ENCODE data around the gene NPY4R2.
"Not testable (repeated sequence)": the region's sequence is repeated elsewhere in the genome, so short reads cannot be mapped to it uniquely, and the experiment has no call there.

NPY4R2 gene

DNA sequence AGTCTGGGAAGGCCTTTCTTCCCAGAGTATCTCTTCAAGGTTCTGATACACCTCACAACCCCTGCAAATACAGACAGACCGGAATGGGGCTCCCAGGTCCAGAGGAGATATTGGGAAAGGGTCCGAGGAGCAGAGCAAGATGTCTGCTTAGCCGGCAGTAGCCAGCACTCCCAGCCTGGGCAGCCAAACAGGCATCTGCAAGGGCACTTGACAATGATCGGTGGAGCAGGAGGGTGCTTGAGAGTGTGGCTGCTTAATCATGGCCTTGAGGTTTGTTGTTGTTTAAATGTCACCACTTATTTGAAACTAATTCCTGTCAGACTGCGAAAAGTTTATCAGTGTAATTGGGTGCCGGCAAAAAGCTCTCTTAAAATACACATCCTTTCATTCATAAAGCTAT is 15.0 kb downstream of the NPY4R2 start:
- DNase-seq (ENCODE audit: low read depth) = not testable (repeated sequence)

DNA sequence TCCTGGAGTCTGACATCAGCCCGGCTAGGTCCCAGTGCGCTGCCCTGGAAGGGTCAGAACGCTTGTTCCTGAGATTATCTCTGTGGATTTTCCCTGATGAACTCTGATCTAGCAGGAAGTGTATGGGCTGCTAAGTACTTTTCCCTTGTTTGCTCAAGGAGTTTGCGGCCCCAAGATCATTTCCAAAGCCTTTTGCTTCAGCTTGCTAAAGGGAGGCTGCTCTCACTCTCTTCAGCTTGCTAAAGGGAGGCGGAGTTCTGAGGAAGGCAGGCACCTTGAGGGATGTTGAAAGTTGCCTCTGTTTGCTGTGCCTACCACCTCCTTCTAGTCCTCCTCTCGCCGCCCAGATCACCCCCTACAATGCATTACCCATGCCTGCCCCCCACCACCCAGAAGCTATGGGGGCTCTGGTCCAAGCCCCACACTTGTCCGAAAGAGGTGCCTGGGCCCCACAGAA is 18.3 kb downstream of the NPY4R2 start:
- not testable (repeated sequence) for DNase-seq (ENCODE audit: low read depth)

DNA sequence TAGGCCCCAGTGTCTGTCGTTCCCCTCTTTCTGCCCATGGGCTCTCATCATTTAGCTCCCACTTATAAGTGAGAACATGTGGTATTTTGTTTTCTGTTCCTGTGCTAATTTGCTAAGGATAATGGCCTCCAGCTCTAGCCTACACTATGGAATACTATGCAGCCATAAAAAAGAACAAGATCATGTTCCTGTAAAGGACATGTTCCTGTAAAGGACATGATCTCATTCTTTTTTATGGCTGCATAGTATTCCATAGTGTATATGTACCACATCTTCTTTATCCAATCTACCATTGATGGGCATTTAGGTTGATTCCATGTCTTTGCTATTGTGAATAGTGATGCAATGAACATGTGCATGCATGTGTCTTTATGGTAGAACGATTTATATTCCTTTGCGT is 19.2 kb downstream of the NPY4R2 start:
- not testable (repeated sequence) for DNase-seq (ENCODE audit: low read depth)

DNA sequence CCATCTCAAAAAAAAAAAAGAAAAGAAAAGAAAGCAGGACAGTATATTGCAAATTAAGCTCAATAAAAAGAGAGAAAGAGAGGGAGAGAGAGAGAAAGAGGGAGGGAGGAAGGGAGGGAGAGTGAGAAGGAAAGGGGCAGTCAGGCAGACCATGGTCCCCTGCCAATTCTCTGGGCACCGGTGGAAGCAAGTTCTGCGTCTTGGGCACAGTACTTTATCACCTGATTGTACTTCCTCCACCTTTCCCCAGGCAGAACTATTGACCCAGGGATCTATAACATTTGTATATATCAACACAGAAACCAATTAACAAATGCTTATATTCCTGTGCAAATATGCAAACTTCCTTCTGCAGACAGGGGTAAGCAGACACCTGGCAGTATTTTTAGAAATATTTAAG is 22.4 kb downstream of the NPY4R2 start:
- not testable (repeated sequence) for DNase-seq (ENCODE audit: low read depth)

DNA sequence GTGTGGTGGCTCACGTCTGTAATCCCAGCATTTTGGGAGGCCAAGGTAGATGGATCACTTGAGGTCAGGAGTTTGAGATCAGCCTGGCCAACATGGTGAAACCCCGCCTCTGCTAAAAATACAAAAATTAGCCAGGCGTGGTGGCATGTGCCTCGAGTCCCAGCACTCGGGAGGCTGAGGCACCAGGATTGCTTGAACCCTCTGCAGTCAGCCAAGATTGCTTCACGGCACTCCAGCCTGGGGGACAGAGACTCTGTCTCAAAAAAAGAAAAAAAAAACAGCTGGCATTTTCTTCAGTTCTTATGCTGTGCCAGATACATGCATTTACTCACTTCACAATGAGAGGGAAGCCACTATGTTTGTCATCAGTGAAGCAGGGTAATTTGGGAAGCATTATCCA is 22.9 kb downstream of the NPY4R2 start:
- DNase-seq (ENCODE audit: low read depth) = not testable (repeated sequence)

DNA sequence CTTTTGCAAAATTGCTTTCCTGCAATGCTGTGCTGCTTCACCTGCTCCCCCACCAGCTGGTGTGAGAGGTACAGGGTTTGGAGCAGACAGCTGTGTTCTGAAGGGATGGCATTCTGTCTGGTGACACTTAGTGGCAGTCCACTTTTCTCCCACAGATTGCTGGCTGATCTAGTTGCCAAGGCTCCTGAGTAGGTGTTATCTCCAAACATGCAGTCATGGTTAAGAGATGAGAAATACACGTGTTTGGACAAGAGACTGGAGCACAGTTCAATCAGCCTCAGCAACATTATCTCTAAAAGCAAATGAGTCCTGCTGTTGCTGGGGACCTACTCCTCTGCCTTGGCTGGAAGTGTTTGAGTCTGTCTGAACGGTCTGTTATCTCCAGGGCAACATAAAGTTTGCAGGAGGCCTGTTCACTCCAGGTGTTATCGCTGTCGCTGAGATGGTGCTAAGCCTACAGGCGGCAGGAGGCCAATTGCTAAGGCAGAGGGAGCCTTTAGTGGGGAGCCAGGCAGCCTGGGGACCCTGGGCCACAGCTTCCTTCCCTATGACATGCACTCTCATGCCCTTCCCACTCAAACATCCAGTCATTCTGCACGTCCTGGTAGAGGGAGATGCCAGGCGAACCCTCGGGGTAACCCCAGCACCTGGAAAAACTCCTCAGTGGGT is 24.0 kb downstream of the NPY4R2 start:
- DNase-seq (ENCODE audit: low read depth) = not testable (repeated sequence)

DNA sequence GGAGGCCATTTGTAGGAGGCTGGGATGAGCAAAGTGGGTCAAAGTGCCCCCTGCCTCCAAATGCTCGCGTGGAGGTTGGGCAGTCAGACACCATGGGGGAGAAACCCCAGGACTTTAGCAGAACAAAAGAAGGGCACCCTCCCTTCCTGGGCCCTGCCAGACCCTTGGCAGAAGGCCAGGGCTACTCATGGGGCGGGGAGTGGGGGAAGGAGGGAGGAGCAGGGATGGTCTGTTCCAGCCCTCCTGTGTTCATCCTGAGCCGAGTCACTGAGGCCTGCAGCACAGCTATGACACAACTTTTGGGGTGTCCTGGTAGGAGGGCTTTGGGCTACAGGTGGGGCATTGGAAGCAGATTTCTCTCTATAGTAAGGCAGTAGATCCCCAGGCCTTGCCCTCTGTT is 24.9 kb downstream of the NPY4R2 start:
- not testable (repeated sequence) for DNase-seq (ENCODE audit: low read depth)

DNA sequence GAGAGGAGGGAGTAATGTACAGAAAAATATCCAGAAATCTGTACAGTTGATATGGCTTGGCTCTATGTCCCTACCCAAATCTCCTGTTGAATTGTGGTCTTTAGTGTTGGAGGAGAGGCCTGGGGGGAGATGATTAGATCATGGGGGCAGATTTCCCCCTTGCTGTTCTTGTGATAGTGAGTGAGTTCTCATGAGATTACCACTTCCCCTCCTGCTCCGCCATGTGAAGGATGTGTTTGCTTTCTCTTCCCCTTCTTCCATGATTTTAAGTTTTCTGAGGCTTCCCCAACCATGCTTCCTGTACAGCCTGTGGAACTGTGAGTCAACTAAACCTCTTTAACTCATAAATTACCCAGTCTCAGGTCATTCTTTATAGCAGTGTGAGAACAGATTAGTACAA is 29.0 kb downstream of the NPY4R2 start:
- DNase-seq (ENCODE audit: low read depth) = not testable (repeated sequence)

DNA sequence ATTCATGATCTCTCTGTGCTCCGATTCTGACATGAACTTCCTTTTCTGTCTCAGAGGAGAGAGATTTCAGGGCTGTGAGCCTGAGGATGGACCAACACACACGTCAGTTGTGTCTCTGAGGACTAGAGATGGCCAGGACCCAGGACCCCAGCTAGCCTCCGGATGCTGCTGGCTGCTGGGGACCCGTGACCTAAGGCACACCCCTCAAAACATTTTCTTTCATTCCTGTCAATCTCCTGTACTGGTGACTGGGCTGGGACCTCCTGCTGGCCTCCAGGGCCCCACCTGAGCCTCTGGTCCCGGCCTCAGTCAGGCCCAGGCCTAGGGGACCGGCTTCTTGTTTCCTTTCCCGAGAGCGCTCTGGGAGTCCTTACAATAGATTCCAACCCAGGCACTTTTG is 38.7 kb downstream of the NPY4R2 start:
- DNase-seq (ENCODE audit: low read depth) = not testable (repeated sequence)

DNA sequence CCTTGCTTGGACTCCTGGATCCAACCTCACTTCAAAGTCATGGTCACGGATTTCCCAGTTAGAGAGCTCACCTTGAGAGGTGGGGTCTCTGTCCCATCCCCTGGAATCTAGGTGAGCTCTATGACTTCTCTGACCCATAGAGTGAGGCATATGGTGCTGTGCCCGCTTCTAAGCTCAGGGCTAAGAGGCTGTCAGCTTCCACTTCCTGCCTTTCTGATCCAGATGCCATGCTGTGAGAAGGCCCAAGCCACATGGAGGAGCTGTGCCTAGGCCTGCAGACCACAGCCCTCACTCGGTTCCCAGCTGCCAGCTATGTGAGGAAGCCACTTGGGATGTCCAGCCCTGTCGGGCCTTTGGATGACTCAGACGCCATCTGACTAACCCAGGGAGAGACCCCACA is 41.2 kb downstream of the NPY4R2 start:
- not testable (repeated sequence) for DNase-seq (ENCODE audit: low read depth)

DNA sequence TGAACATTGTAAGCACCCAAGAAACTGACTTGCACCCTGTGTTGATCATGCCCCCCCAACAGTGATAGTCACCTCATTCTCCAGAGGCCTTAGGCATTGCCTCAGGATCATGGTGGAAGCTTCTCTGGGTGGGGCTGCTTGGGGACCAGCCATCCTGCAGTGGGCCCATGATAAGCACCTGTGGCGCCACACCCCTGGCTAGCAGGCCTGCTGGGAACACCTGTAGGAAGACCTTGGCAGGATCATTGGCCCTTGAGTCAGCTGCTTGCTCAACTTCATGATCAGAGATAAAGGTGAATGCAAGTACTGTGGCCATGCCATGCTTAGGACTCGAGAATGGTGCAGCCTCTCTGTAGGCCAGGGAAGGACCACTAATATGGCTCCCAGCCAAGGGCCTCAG is 42.2 kb downstream of the NPY4R2 start:
- DNase-seq (ENCODE audit: low read depth) = not testable (repeated sequence)

DNA sequence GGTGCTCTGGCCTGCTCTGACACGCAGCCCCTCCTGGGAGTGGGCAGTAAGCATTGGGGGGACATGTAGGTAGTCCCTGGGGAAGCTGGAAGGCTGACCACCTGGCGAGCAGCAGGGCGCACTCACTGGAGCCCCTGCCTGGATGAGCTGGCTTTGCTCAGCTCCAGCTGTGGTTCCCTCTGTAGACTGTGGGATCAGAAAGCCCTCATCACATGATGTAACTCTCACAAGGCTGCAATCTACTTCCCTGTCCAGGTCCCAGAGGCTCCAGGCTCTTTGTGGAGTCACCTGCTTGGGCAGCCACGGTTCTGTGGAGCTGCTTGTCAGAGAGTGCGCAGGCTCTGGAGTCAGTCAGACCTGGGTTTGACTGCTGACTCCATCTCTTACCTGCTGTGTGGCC is 44.3 kb downstream of the NPY4R2 start:
- DNase-seq (ENCODE audit: low read depth) = not testable (repeated sequence)

DNA sequence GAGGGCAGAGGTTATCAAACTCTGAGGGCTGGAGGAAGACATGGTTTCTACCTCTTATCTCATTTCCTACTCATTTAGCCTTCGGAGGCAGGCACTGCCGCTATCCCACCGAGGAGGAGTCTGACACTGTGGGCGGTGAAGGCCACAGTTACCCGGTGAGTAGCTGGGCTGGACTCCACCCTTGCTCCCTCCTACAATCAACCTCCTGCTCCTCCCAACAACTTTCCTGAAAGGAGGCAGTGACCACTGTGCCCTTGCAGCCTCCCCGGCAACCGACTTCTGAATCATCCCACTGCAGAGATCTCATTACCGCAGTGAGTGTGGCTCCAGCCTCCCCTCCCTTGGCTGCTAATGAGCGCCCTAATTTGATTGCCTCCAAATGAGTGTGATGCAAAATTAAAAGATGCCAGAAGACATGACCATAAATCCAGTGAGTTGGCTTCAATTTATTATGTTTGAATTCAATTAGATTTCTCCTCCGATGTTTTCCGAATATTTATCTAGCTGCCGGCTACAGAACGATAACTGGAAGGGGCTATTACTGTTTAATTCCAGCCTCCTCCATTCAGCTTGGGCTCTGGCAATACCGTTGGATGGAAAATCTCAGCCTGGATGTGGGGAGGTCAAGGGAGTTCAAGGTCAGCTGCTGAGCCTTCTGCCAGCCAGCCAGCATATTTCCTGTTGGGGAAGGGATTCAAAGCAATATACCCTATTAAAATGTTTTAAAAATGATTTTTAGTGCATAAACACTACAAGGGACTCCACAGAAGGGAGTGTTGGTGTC is 46.0 kb downstream of the NPY4R2 start:
- not testable (repeated sequence) for DNase-seq (ENCODE audit: low read depth)

DNA sequence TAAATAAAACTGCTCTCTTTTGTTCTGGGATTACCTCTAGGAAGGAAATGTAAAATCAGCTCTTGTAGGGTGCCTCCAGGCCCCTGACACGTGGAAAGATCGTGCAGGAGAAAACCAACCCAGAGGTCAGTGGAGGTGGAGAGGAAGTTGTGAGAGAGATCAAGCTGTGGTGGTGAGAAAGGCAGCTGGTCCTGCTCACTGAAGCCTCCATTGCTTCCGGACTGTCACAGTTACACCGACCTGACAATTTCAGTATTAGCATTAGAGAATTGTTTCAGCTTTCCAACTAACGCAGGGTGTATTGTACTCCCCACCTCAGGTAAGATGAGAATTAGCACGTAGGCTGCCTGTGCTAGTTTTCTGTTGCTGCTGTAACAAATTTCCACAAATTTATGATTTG is 50.5 kb downstream of the NPY4R2 start:
- DNase-seq (ENCODE audit: low read depth) = not testable (repeated sequence)

DNA sequence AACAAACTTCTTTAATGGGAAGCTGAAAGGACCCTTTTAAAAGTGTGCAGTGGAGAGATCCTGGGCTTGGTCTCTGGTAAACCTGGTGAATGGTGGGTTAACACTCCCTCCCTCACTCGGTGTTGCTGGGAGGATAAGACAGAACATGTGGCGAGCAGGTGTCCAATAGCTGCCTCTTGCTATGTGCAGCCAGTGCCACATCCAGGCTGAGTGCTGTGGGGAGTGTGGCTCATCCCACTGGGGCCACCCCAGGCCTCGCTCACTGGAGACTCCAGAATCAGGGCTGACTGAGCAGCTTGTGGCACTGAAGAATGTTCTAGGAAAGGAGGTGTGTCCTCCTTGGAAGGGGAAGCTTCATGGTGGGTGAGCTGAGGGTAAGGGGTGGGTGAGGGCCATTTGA is 51.6 kb downstream of the NPY4R2 start:
- not testable (repeated sequence) for DNase-seq (ENCODE audit: low read depth)

DNA sequence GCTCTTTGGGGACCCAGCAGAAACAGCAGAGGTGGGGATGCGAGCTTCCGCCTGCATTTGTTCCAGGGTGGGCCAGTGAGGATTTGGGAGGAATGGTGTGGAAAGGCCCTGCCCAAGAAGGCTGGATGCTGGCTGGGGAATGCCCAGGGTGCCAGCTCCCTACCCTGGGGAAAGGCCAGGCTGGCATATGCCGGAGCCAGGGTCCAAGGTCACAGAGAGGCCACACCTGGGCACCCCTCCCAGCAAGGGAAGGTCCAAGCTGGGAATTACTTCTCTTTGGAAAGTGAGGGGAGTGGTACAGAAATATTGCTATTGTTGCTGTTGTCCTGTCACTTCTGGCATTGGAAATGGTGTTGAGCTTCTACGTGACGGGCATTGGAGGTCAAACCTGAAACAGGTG is 53.1 kb downstream of the NPY4R2 start:
- not testable (repeated sequence) for DNase-seq (ENCODE audit: low read depth)

DNA sequence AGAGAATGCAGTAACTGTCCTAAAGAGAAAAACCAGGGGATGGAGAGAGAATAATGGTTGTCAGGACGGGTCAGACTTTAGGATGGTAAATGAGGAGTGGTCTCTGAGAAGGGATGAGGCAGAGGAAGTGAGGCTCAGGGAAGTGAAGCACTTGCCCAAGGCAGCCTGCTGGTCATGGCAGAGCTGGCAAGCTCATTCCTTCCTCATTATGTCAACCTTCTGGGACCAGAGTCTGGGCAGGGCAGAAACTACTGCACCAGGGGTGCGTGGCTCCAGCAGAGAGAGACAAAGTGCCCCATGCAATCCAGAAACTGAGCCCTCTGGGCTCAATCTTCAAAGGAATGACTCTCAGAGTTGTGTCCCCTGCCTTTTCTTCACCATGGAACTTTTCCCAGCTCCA is 53.6 kb downstream of the NPY4R2 start:
- DNase-seq (ENCODE audit: low read depth) = not testable (repeated sequence)

Data from stimulated activated CD4-positive, alpha-beta T cell treated with anti-CD3 and anti-CD28 coated beads, Interleukin-2, amount 100 ng/mL, for 4 hours (primary cell).